Spleen (tissue), 7 donors: ENCODE measurements around the gene NKAIN2.
"Not testable (repeated sequence)": the region's sequence is repeated elsewhere in the genome, so short reads cannot be mapped to it uniquely, and the experiment has no call there.

Source experiments
- POLR2AphosphoS5 ChIP-seq, 3 donors: sonication (generic); formaldehyde crosslinking; IDR thresholded peaks; one replicate each; pipeline ENCODE4 v1.5.1; 2017; ENCODE audit warnings: antibody characterized with exemption in 3 of 3
- TF ChIP-seq, protein P1 (sequence below), 11 experiments: fragments of 200-600 bp in 7 of 11; fragments of 450-650 bp in 4 of 11; sonication (generic) in 4 of 11; IDR thresholded peaks in 8 of 11; conservative IDR thresholded peaks in 3 of 11; 1 replicate in 7 of 11; 2 replicates in 4 of 11; pipeline versions ENCODE4 v1.4.0 to v1.8.0; 2016 to 2021; ENCODE audit warnings: antibody characterized with exemption in 11 of 11, inconsistent platforms in 4 of 11, mild to moderate bottlenecking in 1 of 11
- donor health status: DM: no; HTN: no; CAD: no; lungs with moderate emphysema.
- donor health status: DM: no; HTN: no; CAD: no.
- donor health status: DM: no; HTN: no; CAD: no.

DNA sequence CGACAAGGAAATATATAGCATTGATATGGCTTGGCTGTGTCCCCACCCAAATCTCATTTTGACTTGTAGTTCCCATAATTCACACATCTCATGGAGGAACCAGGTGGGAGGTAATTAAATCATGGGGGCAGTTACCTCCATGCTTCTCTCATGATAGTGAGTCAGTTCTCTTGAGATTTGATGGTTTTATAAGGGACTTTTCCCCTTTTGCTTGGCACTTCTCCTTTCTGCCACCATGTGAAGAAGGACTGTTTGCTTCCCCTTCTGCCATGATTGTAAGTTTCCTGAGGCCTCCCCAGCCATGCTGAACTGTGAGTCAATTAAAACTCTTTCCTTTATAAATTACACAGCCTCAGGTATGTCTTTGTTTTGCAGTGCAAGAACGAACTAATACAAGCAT lies 756.4 kb downstream of the NKAIN2 start:
- TF ChIP-seq, protein P1, sequence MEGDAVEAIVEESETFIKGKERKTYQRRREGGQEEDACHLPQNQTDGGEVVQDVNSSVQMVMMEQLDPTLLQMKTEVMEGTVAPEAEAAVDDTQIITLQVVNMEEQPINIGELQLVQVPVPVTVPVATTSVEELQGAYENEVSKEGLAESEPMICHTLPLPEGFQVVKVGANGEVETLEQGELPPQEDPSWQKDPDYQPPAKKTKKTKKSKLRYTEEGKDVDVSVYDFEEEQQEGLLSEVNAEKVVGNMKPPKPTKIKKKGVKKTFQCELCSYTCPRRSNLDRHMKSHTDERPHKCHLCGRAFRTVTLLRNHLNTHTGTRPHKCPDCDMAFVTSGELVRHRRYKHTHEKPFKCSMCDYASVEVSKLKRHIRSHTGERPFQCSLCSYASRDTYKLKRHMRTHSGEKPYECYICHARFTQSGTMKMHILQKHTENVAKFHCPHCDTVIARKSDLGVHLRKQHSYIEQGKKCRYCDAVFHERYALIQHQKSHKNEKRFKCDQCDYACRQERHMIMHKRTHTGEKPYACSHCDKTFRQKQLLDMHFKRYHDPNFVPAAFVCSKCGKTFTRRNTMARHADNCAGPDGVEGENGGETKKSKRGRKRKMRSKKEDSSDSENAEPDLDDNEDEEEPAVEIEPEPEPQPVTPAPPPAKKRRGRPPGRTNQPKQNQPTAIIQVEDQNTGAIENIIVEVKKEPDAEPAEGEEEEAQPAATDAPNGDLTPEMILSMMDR (IDR thresholded peaks at IDR 0.05 in 8 of 11, conservative IDR thresholded peaks at IDR 0.05 in 3 of 11), result not testable (repeated sequence)
- not testable (repeated sequence) for TF ChIP-seq POLR2AphosphoS5 (IDR thresholded peaks at IDR 0.05)
